Measurements from ENCODE around the gene FAM107A.
A peak's percentile ranks its signal among the peaks of the same experiment; 100 is the strongest.
"Not testable (repeated sequence)": the region's sequence is repeated elsewhere in the genome, so short reads cannot be mapped to it uniquely, and the experiment has no call there.

FAM107A gene

DNA sequence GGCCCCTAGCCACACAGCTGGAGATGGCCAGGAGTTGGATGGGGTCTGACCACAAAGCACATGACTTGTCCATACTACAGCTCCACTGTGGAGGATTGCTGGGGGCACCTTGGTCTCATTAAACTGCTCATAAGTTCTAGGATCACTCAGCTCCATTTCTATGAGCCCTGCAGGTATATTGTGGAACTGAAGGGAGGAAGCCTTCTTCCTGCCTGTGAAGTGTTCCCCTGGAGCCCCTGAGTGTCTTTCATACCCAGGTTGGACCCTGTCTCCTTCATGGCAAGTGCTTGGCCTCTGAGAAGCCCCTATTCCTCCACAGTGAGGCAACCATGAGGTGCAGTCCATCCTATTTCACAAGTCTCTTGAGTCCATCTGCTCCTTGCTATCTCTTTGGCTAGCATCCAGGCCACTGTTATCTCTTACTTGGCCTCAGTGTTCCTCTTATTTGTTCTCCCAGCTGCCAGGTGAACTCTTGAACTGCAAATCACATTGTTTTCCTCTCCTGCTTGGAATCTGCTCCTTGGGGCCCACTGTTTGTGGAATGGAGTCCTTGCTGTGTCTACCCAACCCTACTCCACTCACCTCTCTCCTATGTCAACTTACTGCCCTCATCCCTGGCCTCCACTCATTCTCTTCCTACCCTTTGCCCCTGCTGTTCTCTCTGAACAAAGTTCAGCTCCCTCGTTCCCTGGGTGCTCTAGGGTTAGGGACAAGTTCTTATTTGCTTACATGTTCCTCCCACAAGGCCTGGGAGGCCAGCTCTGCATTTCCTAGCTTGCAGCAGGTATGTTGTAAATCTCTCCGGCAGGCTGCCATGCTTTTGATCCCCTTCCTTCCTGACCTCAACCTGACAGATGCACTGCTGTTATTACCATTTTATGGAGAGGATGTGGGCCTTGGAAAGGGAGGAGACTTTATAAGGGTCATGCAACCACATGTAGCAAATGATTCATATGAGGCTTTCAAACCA is 41.4 kb downstream of the FAM107A start:
- DNase-seq: no peak

- DNase-seq: no peak
Observed at GRCh38 chr3:58534592-58535494, 42.3 kb downstream of the FAM107A start.

DNA sequence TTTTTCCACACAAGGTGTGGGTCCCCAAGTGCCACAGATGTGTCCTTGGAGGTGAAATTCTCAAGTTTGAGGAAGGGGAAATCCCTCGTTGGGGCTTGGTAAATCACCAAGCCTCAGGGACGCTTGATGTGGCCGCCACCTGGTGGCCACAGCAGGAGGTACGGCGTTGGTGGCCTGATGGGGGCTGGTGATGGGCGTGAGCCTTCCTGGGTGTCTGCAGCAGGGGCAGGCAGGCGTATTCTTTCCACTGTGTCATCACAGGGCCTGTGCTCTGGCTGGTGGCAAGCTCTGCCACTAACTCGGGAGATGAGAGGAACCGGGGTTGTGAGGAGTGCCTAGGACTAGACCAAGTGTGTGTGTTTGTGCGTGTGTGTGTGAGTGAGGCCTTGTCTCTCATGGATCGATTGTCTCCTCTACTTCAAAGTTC is 44.4 kb downstream of the FAM107A start:
- DNase-seq: peak; percentile 88

DNA sequence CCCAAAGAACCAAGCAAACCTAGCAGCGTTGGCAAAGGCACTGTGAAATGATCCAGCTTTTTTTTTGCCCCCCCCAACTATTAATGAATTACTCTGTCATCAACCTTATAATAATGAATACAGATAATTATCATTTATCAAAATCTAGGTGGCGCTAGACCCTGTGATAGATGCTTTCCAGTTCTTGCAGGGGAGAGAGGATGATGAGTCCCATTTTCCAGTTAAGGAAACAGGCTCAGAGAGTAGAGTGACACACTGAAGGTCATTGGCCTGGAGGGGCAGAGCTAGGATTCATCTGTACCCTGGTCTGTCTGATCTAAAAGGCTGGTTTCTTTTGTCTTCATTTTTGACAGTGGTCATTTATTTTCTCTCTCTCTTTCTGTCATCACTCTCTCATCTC is 45.2 kb downstream of the FAM107A start:
- no peak for DNase-seq

DNA sequence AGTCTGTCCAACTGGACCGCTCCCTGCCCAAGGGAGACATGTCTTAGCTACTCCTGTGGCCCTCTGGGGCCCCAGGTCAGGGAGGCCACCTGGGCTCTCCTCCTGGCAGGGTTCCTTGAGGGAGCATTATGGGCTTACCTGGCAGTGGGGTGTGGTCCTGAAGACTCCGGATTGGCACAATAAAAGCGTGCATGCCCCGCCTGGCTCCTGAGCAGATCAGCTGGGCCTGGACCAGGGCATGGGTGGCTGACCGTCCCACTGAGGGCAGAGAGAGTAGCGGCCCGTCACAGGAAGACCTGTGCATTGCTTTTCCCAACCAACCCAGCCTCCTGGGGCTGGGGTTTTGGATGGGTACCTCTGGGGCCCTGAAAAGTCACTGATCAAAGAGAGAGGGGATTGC is 45.6 kb downstream of the FAM107A start:
- no peak for DNase-seq

DNA sequence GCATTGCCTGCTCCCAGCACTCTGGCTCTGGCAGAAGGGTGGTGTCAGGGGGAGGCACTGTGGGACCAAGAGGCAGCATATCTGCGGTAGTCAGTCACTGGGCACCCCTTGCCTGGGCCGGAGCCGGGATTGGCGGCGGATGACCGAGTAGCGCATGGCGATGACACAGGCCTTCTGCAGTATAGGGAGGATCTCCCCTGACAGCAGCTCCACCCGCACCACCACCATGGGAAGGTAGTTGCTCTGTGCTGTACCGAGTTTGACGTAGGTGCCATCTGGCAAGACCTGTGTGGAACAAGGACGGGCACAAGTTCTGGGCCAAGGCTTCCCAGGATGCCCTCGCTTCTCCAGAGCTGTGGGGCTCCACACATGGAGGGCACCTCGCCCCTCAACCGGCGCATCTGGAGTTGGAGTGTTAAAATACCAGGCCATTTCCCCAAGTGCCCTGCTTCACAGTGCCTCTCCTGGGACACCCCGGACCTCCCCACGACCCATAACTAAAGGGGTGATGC is 46.8 kb downstream of the FAM107A start:
- no peak for DNase-seq

- DNase-seq: no peak
Observed at GRCh38 chr3:58529516-58530353, 47.5 kb downstream of the FAM107A start.

- DNase-seq: no peak
Observed at GRCh38 chr3:58528629-58529028, 48.6 kb downstream of the FAM107A start.

- not testable (repeated sequence) for DNase-seq
Observed at GRCh38 chr3:58527440-58527839, 49.8 kb downstream of the FAM107A start.

GRCh38 chr3:58526515-58526957 is 50.7 kb downstream of the FAM107A start:
- no peak for DNase-seq

GRCh38 chr3:58524326-58524888 is 52.8 kb downstream of the FAM107A start:
- no peak for DNase-seq

- DNase-seq: no peak
Observed at GRCh38 chr3:58522759-58523425, 54.3 kb downstream of the FAM107A start.

DNA sequence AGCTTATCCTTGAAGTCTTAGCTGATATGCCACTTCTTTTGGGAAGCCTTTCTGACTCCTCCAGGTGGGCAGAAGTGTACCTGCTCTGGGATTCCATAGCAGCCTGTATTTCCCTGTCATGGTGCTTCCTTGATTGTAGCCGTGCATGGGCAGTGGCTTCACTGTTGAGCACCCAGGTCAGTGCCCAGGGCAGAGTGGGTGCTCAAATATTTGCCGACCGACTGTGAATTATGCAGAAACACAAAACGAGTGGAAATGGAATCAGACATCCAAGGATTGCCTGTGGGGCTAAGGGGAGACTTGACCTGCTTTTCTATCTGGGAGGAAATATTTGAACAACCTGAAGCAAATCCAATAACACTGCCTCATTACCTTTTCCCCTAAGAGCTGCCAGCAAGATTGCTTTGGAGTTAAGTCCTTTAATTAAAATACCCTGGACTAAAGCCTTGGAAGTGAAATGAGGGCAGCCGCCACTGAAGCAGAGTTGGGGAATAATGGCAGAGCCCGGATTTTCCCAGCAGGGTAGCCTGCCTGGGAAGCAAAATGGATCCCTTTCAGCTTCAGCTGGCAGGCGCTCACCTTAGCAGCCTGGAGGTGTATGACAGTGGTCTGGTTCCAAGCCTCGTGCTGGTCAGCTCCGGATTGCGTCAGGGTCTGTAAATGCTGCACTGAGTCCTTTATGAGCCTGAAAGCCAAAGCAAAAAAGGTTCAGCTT is 55.1 kb downstream of the FAM107A start:
- DNase-seq: no peak

- DNase-seq: no peak
Observed at GRCh38 chr3:58521336-58521670, 55.9 kb downstream of the FAM107A start.

DNA sequence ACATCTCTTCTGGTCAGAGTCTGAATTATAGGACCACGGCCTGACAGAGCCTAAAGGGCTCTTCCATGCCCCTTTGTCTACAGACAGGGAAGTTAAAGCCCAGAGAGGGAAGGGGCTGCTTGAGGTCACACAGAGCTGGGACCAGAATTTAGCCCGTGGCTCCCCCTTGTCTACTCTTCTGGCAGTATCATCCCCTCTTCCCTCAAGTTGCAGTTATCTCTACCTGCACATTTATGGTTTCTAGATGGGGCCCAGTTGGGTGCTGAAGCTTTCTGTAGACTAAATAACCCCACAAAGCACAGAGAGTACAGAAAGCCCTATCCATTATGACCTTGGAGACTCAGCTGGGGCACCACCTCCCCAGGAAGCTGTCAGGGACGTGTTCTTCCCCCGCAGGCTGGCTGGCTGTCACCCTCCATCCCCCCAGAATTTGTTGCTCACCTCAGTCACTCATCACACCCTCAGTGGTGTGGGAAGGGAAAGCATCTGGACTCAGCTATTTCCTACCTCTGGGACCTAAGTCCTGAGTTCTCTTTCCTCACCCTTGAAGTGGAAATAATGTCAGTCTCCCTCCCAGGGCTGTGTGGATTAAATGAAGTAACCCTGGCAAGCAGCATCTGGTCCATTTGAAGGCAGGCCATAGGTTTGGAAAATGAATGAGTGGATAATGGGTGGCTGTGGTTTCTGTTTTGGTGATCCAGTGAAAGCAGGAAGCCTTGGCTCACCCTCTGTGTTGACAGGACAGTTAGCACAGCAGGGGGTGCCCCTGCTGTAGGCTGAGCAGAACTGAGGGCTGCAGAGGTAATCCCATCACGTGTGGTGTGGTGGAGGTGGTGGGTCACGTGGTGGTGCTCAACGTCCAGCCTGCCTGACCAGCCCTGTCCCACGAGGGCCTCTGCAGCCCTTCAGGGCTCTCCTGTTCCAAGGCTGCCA is 56.5 kb downstream of the FAM107A start:
- no peak for DNase-seq

DNA sequence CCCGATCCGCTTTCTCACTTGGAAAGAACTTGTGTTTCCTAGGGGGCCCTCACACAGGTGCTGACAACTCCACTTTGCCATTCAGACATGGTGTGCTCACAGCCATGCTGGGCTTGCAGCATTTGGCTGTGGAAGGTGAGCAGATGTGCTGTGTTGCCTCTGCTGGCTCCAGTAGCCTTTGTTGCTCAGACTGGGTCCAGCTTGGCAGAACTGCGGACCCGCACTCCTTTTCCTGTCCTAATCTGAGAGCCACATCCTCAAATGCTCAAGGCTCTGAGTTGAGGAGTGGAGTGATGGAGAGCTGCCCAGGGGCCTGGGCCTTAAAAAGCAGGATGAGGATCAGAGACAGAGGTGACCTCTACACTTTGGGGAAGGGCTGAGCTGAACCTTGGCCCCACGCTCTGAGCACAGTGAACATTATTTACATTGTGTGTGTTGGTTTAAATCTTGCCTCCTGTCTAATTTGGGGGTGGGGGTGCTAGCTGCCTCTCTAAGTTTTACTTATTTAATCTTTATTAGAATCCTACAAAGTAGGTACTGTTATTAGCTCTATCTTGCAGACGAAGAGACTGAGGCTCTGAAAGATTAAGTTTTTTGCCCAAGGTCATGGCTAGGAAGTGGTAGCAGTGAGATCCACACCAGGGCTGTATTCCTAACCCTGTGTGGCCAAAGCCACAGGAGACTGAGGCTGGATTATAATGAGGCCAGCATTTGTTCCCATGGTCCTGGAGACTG is 57.4 kb downstream of the FAM107A start:
- DNase-seq: no peak

DNA sequence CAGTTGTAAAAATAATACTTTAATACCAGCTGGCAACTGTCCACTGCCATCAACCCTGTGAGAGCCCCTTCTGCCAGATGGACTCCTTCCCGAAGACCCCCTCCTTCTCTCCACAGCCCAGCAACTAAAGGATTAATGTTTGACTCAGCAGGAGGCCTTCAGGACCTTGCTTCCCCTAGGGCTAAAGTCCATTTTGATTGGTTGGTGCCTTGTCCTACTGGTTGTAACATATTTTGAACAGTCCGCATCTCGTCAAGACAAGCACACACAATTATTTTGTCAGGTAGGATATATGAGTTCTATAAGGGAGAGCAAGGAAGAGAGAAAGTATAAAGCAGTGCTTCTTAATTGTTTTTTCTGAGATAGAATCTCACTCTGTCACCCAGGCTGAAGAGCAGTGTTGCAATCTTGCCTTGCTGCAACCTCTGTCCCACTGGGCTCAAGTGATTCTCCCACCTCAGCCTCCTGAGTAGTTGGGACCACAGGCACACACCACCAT is 58.9 kb downstream of the FAM107A start:
- DNase-seq: no peak

GRCh38 chr3:58514405-58514804 is 62.8 kb downstream of the FAM107A start:
- DNase-seq: no peak
